ENCODE measurements around the gene FAM89A.
A peak's percentile ranks its signal among the peaks of the same experiment; 100 is the strongest.
"Not testable (repeated sequence)": the region's sequence is repeated elsewhere in the genome, so short reads cannot be mapped to it uniquely, and the experiment has no call there.

The FAM89A gene

GRCh38 chr1:231011360-231011759 lies 28.7 kb downstream of the FAM89A start:
- no peak overlapping the region for H3K4me3 ChIP-seq (ENCODE audit: low read depth, low read length)
- no peak for DNase-seq (ENCODE audit: low read depth)

- DNase-seq (ENCODE audit: low read depth); H3K4me3 ChIP-seq (ENCODE audit: low read depth, low read length): not testable (repeated sequence)
These were observed 32.5 kb downstream of the FAM89A start for GRCh38 chr1:231007535-231007934.

DNA sequence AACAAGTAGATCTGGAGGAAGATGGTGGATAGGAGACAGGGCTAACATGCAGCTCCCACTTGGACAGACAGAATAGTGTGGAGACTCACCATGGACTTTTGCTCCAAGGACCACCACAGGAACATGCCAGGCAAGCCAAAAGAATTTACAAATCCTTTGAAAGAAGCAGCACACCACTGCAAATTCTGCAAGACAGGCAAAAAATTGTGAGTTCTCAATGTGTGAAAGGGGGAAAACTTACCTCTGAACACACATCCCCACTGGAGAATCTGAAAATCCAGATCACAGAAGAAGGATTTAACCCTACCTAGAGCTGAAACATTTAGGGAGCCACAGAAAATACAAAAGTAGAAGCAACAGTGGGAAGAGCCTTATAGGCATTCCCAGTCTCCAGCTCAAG lies 38.2 kb downstream of the FAM89A start:
- DNase-seq (ENCODE audit: low read depth) = no peak
- H3K4me3 ChIP-seq (ENCODE audit: low read depth, low read length) = no peak overlapping the region

- DNase-seq (ENCODE audit: low read depth) = no peak
- H3K4me3 ChIP-seq (ENCODE audit: low read depth, low read length) = no peak overlapping the region
These were observed 39.4 kb downstream of the FAM89A start for GRCh38 chr1:231000639-231001038.

DNA sequence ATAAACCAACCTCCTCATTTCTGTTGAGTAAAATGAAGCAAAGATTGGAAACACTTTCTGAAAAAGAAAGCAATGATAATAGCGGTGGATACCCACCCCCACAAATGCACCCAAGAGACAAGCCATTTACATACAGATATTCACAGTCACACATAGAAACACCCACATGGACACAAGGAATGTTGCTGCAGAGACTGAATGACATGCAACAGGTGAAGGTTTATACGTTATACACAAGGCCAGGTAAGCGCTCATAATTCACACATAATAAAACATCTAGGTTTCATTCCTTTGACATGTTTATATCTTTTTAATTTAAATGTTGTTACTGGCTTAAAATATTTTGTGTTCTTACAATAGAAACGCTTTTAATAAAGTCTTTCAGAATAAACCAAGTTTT lies 39.9 kb downstream of the FAM89A start:
- no peak for DNase-seq (ENCODE audit: low read depth)
- H3K4me3 ChIP-seq (ENCODE audit: low read depth, low read length) = no peak overlapping the region

- H3K4me3 ChIP-seq (ENCODE audit: low read depth, low read length) = no peak overlapping the region
- DNase-seq (ENCODE audit: low read depth) = no peak
These were observed 45.2 kb downstream of the FAM89A start for GRCh38 chr1:230994860-230995259.

DNA sequence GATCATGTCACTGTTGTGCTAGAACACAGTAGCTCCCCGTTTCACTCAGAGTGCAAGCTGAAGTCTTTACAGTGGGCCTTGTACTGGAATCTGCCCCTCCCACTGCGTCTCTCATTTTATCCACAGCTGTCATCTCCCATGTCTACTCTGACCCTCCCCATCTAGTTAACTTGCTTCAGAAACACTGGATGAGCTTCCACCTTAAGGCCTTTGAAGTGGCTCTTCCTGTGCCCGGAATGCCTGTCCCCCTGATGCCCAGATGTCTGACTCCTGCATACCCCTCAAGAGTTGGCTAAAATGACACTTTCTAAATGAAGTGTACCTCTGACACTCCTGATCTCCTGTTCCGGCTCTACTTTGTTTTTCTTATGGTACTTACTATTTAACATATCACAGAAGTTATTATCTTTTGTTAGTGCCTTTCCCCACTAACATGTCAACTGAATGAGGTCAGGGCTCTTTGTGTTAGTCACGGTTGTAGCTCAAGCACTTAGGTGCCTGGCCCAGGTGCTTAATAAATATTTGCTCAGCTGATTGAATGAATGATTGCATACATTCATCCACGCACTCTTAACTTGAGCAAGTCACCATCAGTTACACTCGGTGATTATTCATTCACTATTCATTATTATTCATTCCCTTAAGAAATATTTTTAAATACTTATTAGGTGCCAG lies 47.8 kb downstream of the FAM89A start:
- no peak for DNase-seq (ENCODE audit: low read depth)
- no peak overlapping the region for H3K4me3 ChIP-seq (ENCODE audit: low read depth, low read length)

DNA sequence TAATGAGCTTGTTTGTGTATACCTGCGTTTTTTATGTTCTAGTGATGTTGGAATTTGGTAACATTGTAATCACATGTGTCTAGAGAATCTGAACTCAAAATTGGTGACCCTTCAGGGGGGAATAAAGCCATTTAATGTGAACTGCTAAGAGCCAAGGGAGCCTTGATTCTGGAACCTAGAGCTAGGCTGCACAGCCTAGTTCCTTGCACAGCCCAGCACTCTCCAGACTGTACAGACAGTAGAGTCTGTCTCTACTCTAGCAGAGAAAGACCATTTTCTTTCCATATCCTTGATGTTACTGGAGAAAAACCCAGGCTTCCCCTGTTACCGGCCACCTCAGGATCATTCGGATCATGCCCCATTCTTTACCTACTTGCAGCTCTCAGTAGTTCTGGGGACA lies 52.6 kb downstream of the FAM89A start:
- DNase-seq (ENCODE audit: low read depth) = no peak
- H3K4me3 ChIP-seq (ENCODE audit: low read depth, low read length) = no peak overlapping the region

GRCh38 chr1:230986976-230987375 lies 53.1 kb downstream of the FAM89A start:
- DNase-seq (ENCODE audit: low read depth) = peak; percentile 35

DNA sequence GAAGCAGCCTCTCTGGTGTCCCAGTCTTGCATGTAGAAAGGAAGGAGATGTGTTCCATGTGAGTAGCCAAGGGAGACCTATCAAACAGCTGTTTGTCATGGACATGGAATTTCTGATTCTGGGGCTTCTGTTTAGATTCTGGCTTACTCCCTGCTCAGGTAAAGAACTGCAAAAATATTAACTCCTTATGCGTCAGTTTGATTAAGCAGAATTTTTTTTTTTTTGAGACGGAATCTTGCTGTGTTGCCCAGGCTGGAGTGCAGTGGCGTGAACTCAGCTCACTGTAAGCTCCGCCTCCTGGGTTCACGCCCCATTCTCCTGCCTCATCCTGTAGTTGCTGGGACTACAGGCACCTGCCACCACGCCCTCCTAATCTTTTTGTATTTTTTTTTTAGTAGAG lies 54.3 kb downstream of the FAM89A start:
- no peak overlapping the region for H3K4me3 ChIP-seq (ENCODE audit: low read depth, low read length)
- no peak for DNase-seq (ENCODE audit: low read depth)

More at GRCh38 chr1:230986976-230987375, 53.1 kb downstream of the FAM89A start:
- H3K4me3 ChIP-seq (ENCODE audit: low read depth, low read length) = no peak overlapping the region

DNA sequence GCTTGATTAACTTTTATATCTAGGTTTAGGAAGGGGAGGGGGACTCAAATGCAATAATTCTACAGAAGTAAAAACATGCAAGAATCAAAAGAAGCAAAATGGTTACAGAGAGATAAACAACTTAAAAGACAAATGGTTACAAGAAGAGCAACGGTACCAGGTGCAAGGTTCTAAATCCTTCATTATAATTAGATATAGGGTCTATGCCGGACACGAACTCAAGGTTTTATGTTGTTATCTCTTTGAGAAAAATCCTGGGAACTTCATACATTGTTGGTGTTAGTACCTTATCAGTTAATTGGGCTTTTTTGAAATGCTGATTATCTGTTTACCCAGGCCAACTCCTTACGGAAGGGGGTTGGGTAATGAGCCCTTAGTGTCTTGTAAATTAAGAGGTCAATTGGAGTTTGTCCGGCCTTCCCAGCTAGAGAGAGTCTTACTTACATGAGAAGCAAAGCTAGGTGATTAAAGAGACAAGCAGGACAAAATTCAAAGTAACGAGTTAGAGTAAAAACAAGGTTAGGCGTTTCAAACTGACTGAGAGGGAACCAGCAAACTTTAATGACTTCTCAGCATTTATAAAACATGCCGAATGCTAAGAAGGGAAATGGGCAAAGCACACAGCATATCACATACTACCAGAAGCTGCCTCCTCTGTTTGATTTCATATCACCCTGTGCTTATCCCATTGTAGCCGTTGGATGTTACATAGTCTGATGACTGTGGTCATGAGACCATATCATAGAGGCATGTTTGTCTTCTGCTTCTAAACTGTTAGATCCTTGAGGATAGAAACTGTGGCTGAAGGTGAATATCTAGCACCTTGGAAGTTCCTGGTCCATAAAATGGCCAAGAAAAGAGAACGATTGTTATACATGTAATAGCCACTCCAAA lies 55.2 kb downstream of the FAM89A start:
- H3K4me3 ChIP-seq (ENCODE audit: low read depth, low read length); DNase-seq (ENCODE audit: low read depth): not testable (repeated sequence)

DNA sequence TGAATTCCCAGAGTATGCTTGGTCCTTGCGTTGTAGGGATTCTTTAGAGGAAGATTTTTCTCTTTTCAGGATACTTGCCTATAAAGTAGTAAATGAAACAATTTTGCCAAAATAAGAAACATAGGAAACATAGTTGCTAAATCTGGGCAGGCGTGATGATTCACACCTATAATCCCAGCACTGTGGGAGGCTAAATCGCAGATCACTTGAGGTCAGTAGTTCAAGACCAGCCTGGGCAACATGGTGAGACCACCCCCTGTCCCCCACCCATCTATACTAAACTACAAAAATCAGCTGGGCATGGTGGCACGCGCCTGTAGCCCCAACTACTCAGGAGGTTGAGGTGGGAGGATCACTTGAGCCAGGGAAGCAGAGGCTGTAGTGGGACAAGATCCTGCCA lies 56.2 kb downstream of the FAM89A start:
- DNase-seq (ENCODE audit: low read depth) = no peak
- H3K4me3 ChIP-seq (ENCODE audit: low read depth, low read length) = no peak overlapping the region

GRCh38 chr1:230982696-230983095 lies 57.4 kb downstream of the FAM89A start:
- no peak for DNase-seq (ENCODE audit: low read depth)
- no peak overlapping the region for H3K4me3 ChIP-seq (ENCODE audit: low read depth, low read length)

- no peak for DNase-seq (ENCODE audit: low read depth)
- peak overlapping the region; percentile 89 for H3K4me3 ChIP-seq (ENCODE audit: low read depth, low read length)
These were observed 60.1 kb downstream of the FAM89A start for GRCh38 chr1:230979952-230980351.

DNA sequence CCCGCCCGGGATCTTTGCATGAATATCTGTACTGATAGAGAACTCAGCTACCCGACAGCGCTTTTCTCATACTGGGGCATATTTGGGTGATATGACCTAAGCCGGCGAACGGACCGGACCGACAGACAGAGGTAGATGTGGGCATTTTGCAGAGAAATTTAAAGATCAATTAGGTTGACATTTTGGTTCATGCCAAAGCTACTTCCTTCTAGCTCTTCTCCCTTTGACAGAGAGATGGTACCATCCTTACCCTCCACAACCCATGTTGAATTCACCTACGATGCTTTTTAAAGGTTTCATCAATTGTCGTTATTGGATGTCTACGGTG lies 60.7 kb downstream of the FAM89A start:
- DNase-seq (ENCODE audit: low read depth) = no peak
- peak overlapping the region; percentile 89 for H3K4me3 ChIP-seq (ENCODE audit: low read depth, low read length)

DNA sequence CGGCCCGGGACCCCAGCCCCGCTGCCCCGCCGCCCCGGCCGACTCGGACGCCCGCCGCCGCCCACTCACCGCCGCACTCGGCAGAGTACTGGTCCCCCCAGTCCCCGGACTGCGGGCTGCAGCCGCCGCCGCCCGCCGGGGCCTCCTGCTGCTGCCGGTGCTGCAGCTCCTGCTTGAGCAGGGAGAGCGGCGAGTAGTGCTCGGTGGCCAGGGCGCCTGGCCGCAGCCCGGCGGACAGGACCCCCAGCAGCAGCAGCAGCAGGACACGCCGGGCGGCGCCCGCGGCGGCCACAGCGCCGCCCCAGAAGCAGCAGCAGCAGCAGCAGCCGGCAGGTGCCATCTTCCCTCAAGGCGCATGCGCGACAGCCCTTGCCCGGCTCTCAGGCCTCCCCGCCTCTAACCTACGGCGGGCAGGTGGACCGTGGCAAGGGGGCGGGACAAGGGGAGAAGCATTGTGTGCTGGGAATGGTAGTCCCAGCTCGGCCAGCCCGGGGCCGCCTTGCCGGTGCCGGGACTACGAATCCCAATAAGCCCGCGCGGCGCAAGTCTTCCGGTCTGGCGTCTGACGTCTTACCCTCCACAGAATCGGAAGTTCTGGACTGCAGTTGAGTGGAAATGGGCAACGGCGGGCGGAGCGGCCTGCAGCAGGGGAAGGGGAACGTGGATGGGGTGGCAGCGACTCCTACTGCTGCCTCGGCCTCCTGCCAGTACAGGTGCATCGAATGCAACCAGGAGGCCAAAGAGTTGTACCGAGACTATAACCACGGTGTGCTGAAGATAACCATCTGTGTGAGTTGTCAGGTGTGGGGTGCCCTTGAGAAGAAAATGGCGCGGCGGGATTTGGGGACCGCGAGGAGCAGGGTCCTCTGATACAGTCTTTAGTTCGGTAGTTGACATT lies 61.3 kb downstream of the FAM89A start, which contains the start of the genes ARV1 and TTC13:
ARV1 (plus strand) TSS at position 604 of the 898 bp plus-strand sequence; CDS start at position 616, 12 bp downstream.
TTC13 (minus strand) TSS at position 371 of the 898 bp plus-strand sequence; CDS start at position 340, 31 bp downstream.
- DNase-seq (ENCODE audit: low read depth) = peak; percentile 97
- H3K4me3 ChIP-seq (ENCODE audit: low read depth, low read length) = peak within 1 kb of the TSS; percentile 89

DNA sequence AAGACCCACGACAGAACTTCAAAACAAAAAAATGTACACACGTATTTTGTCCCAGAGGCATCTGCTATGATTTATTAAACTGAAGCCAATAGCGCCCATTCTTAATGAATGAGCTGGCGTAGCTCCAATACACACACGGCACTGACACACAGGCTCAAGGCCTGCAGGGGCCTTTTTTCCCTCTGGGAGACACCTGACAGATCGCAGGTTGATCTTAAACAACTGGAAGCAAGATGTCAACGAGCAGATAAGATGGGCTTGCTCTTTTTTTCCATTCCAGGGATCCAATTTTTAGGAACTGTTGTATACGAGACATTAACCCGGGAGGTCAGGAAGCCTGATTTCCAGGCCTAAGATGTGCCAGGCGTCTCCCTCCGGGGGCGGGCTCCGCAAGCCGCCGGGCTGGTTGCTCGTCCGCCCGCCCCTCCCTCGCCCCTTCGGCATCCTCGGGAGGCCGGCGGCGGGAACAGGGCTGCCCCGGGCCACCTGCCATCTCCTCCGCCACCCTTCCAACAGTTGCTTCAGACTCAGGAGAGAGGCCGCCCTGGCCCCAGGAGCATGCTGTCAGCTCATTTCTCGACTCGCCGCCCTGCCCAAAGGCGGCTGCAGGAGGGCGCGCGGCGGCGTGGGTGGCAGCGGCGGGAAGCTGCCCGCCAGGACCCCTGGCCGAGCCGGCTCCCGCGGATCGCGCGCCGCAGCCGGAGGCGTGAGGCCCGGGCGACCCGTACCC lies 62.1 kb downstream of the FAM89A start:
- DNase-seq (ENCODE audit: low read depth) = no peak
- H3K4me3 ChIP-seq (ENCODE audit: low read depth, low read length) = peak overlapping the region; percentile 89

DNA sequence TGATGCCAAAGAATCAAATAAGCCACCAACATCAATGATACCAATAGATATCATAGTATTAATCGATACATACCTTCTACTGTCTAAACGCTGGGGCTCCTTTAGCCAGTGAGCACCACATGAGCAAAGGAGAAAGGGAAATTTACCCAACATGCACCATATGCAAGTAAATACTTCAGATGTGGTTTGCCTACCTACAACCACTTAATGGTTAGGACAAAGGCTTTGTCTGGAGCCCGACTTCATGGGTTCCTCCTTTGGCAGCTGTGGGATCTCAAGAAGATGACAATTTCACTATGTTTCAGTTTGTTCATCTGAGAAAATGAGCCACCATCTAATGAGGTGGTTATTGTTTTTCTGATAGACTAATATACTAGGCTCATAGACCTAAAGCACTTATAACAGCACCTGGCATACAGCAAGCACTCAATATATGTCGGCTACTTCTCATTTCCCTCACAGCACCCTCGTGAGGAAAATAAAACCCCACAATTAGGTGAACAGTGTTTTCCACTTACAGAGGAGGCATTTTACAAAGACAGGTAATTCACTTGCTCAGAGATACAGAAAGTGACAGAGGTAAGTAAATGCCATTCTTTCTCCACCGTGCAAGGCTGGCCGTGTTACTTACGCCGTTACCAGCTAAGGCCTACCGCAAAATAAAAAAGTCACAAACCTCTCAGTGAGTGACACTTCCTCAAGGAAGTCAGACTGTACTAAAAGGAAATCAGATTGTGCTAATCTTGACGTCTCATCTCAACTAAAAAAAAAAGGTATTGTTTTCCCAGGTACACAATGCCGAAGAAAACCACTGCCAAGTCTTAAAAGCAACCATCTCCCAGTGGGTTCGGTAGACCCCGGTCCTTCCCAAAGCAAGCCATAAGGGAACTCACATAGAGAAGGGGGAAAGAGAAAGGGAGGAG lies 63.0 kb downstream of the FAM89A start:
- DNase-seq (ENCODE audit: low read depth) = no peak
- no peak overlapping the region for H3K4me3 ChIP-seq (ENCODE audit: low read depth, low read length)

Measured in skeletal muscle cell (primary cell).